VCaP (cell line): ENCODE data around the gene COL27A1.

Source experiments
- H3K27ac ChIP-seq: fragments of 450-650 bp; 2 replicates; pipeline ENCODE4 v1.5.1; 2017
- TF ChIP-seq, protein P1 (sequence below): fragments of 450-650 bp; conservative IDR thresholded peaks from 2 replicates; pipeline ENCODE4 v1.5.1; 2017; ENCODE audit warnings: mild to moderate bottlenecking, moderate library complexity

The COL27A1 gene

DNA sequence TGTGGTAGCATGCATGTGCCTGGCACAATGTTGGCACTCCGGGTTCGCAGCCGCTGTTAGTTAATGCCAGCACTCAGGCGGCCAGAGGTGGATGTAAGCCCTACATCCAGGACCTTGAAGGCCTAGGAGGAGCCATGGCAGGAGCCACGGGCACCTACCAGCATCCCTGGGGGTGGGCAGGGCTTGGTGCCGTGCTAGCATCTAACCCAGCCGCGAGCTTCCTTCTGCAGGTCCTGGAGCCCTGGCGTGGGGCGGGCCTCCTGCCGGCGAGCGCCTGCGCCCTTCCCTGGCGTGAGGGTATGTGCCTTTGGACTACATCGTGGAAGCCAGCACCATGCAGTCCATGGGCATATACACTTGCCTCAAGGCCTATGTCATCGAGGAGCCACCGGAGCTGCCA lies 53.8 kb downstream of the COL27A1 start:
- TF ChIP-seq, protein P1, sequence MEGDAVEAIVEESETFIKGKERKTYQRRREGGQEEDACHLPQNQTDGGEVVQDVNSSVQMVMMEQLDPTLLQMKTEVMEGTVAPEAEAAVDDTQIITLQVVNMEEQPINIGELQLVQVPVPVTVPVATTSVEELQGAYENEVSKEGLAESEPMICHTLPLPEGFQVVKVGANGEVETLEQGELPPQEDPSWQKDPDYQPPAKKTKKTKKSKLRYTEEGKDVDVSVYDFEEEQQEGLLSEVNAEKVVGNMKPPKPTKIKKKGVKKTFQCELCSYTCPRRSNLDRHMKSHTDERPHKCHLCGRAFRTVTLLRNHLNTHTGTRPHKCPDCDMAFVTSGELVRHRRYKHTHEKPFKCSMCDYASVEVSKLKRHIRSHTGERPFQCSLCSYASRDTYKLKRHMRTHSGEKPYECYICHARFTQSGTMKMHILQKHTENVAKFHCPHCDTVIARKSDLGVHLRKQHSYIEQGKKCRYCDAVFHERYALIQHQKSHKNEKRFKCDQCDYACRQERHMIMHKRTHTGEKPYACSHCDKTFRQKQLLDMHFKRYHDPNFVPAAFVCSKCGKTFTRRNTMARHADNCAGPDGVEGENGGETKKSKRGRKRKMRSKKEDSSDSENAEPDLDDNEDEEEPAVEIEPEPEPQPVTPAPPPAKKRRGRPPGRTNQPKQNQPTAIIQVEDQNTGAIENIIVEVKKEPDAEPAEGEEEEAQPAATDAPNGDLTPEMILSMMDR: no peak
- no peak overlapping the region for H3K27ac ChIP-seq

DNA sequence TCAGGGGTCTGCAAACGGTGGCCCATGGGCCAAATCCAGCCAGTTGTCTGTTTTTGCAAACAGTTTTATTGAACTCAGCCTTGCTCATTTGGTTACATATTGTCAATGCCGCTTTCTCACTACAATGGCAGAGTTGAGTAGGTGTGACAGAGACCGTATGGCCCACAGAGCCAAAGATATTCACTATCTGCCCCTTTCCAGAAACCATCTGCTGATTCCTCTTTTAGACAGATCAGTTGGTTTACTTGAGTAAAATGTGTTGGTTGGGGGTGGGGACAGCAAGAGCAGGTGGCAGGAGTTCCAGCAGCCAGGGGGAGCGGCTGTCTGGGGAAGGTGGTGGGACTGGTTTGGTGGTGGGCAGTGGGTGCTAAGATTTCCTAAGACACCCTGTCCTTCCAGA lies 54.8 kb downstream of the COL27A1 start:
- H3K27ac ChIP-seq: no peak overlapping the region
- TF ChIP-seq, protein P1: no peak

DNA sequence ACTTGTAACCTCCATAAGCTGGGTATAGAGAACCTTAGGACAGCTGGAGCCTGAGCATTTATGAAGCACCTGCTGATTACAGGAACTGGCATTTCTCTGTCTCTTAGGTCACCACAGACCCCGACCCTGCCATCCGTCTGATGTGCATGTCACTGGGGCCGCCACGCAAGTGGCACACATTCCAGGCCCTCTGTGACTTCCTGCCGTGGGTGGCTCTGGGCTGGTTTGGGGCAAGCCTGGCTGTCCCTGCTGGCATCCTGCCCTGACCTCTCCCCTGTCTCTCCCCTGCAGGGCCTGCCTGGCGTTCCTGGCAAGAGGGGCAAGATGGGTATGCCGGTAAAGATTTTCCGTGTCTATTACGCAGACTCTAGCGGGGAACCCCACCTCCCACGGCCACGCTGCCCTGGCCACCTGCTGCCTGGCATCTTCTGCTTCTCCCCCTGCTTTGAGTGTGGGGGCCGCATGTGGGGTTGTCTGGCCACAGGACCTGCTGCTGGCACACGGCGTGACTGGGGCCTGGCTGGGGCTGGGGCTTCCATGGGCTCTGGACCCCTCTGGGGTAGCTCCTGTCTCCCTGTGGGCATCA lies 55.4 kb downstream of the COL27A1 start:
- TF ChIP-seq, protein P1: no peak
- no peak overlapping the region for H3K27ac ChIP-seq

DNA sequence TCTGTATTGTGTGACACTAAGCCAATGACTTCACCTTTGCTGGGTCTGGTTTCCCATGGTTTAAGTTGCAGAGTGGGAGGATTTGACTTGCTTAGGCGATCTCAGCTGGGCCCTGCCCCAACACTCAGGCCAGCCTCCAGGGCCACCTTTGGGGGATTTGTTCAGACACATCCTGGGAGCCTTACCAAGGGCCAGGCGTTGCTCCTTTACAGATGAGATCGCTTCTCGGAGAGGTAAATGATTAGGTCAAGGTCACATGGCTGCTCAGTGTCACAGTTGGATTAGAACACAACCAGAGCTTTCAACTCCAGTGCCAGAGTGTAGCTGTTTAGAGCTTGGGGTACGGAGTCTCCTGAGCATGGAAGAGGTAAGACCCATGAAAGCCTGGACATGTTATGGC lies 57.5 kb downstream of the COL27A1 start:
- no peak overlapping the region for H3K27ac ChIP-seq
- TF ChIP-seq, protein P1: no peak

DNA sequence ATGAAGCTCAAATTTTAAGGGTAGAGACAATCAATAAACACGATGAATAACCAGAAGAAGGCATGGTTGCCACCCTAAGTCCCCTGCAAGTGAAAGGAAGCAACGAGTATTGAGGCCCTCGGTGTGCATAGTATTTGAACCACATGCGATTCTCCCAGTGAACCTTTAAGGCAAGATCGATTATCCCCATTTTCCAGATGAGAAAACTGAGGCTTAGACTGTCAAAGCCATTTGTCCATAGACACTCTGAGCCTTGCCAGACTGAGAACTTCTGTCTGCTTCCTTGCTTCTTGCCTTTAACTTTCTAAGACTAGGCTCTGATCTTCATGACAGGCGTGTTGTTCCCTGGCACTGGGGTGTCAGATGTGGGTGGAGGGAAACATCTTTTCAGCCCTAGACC lies 58.2 kb downstream of the COL27A1 start:
- no peak overlapping the region for H3K27ac ChIP-seq
- TF ChIP-seq, protein P1: no peak

DNA sequence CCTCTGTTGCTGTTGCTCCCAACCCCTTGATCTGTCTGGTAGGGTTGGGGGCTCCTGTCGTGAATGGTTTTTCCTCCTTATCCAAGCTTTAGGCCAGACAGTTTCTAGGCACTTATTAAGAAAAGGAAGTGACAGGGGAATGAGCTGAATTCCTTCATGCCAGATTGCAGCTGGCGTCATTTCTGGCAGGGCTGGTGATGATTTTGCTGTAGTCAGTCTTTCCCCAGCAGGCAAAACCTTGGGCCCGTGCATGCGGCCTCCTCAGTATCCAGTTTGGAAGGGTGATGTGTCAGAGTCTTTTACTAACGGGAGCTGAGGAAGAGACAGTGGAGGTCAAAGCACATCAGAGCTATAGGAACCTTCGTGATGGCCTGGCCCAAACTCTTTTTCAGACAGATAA lies 58.8 kb downstream of the COL27A1 start:
- TF ChIP-seq, protein P1: no peak
- H3K27ac ChIP-seq: no peak overlapping the region

DNA sequence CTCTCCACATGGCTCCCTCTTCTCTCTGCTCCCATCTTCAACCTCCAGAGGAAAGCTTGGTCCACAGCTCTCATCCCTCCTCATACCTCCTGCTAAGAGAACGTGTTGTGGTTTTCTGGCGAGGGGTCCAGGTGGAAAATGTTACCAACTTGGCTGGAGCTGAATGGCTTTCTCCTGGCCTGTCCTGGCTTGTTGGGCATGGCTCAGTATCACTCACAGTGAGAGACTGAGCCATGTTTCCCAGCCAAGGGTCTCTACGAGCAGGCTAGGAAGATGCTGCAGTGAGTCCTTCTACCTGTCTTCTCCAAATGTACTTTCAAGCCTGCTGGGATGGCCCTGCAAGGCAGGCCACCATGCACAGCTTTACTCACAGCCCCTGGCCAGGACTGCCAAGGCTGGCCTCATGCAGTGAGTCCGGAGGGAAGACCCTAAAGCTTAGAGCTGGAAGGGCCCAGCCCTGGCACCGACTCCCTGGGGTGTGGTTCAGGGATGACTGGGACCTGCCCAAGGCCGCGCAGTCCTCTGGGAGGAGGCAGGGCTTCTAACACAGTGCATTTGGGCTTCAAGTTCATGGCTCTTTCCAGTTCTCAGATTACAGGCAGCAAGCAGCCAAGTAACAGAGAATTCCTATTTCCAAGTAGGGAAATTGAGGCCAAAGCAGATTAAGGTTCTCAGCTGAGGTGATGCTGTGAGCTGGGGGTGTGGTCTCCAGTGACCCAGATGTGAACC lies 59.5 kb downstream of the COL27A1 start:
- H3K27ac ChIP-seq: no peak overlapping the region
- TF ChIP-seq, protein P1: no peak
